Hepatocyte (in vitro differentiated cells): ENCODE results near the gene RBFOX1. TPM values are rescaled to one million over a fixed set of nuclear protein-coding genes. Genes with fewer than 3 reads are reported as not detected.

Experiments
- DNase-seq: peaks from one replicate; pipeline ENCODE4 v3.0.0-alpha.2; 2016; ENCODE audit warnings: low spot score
- H2AFZ ChIP-seq: fragments of 200-600 bp; sonication (generic); 2 replicates; pipeline ENCODE4 v1.6.0; 2016; ENCODE audit warnings: antibody characterized with exemption, mild to moderate bottlenecking
- H3K27ac ChIP-seq: fragments of 200-600 bp; sonication (generic); 2 replicates; pipeline ENCODE4 v1.5.1; 2016; ENCODE audit warnings: mild to moderate bottlenecking
- H3K27me3 ChIP-seq: fragments of 200-600 bp; sonication (generic); 2 replicates; pipeline ENCODE4 v1.6.1; 2016
- H3K36me3 ChIP-seq: fragments of 200-600 bp; sonication (generic); replicated peaks from 2 replicates; pipeline ENCODE4 v1.5.1; 2016; ENCODE audit warnings: low read depth; ENCODE audit not compliant: insufficient read depth
- H3K4me1 ChIP-seq: fragments of 200-600 bp; sonication (generic); 2 replicates; pipeline ENCODE4 v1.5.1; 2016; ENCODE audit warnings: mild to moderate bottlenecking, moderate library complexity; ENCODE audit not compliant: insufficient read depth
- H3K4me2 ChIP-seq: fragments of 200-600 bp; sonication (generic); 2 replicates; pipeline ENCODE4 v1.6.0; 2016
- H3K4me3 ChIP-seq: fragments of 200-600 bp; sonication (generic); 2 replicates; pipeline ENCODE4 v1.5.1; 2016; ENCODE audit warnings: mild to moderate bottlenecking
- H3K79me2 ChIP-seq: fragments of 200-600 bp; sonication (generic); 2 replicates; pipeline ENCODE4 v1.6.0; 2017; ENCODE audit warnings: mild to moderate bottlenecking
- H3K9me2 ChIP-seq: fragments of 200-600 bp; sonication (generic); replicated peaks from 2 replicates; pipeline ENCODE4 v1.6.0; 2017; ENCODE audit warnings: mild to moderate bottlenecking; ENCODE audit not compliant: insufficient read depth
- H3K9me3 ChIP-seq: fragments of 200-600 bp; sonication (generic); 2 replicates; pipeline ENCODE4 v1.5.1; 2016; ENCODE audit warnings: low read depth, mild to moderate bottlenecking
- H4K20me1 ChIP-seq: fragments of 200-600 bp; sonication (generic); 2 replicates; pipeline ENCODE4 v1.6.0; 2016; ENCODE audit warnings: mild to moderate bottlenecking; ENCODE audit not compliant: insufficient read depth, poor library complexity, severe bottlenecking
- EZH2 ChIP-seq: fragments of 200-600 bp; sonication (generic); IDR thresholded peaks from 2 replicates; pipeline ENCODE4 v1.6.1; 2016; ENCODE audit warnings: antibody characterized with exemption, mild to moderate bottlenecking, borderline replicate concordance
- EZH2phosphoT487 ChIP-seq: fragments of 200-600 bp; sonication (generic); IDR thresholded peaks from one replicate; pipeline ENCODE4 v1.6.1; 2018; ENCODE audit warnings: antibody characterized with exemption, mild to moderate bottlenecking, low read depth, moderate library complexity; ENCODE audit not compliant: unreplicated experiment, severe bottlenecking
- WGBS: methylation state at CpG from one replicate; pipeline ENCODE4 v1.1.6; 2016; ENCODE audit warnings: low lambda C conversion rate; ENCODE audit errors: missing lambda C conversion rate; 5-methylcytosine and 5-hydroxymethylcytosine counted together
- polyA plus RNA-seq: library from polyadenylated mRNA; unstranded; fragments of >200 nt; fragmentation: Nextera tagmentation; extraction: Ambion mirVana; gene quantifications from 2 replicates; pipeline ENCODE4 v1.2.1, GENCODE V29; 2016
- total RNA-seq: library from RNA; depleted of rRNA; stranded (reverse); fragments of >200 nt; gene quantifications from 2 replicates; pipeline ENCODE4 v1.2.3, GENCODE V29; 2014
- TF ChIP-seq, protein P1 (sequence below): fragments of 200-600 bp; sonication (generic); IDR thresholded peaks from 2 replicates; pipeline ENCODE4 v1.5.1; 2016; ENCODE audit warnings: antibody characterized with exemption, mild to moderate bottlenecking; ENCODE audit not compliant: poor library complexity

RBFOX1 gene
- total and polyA plus RNA-seq, 2 experiments from 2014 or later = 1.00 to 1.2 TPM

DNA sequence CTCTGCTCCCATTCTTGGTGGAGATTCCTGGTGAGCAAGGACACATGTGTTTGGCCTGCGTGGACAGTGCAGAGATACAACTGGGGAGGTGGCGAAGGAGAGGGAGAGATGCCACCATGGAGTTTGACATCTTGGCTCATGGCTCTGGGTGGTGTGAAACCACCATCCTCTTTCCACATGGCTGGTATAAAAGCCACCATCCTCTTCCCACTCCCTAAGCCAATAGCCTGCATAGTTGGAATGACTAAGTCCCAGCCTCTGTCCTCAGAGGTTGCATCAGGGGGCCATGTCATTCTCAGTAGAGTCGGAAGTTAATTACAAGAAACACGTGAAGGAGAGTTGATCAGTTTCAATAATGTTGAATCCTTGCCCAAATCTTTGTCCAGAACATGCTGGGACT lies 10.0 kb downstream of the RBFOX1 start:
- WGBS = 94% methylated on average over 4 of the region's 4 CpGs
- Histone ChIP-seq H3K4me1 (no peaks in the 10 kb centered on the region), H3K4me3 (no peak overlapping the region), H4K20me1 (no peaks in the 10 kb centered on the region), H3K36me3 (no peaks in the 10 kb centered on the region), H3K27ac (no peak overlapping the region), H3K9me2 (no peaks in the 10 kb centered on the region), H3K27me3 (no peaks in the 10 kb centered on the region), H2AFZ (no peak overlapping the region), H3K4me2 (no peak overlapping the region), H3K79me2 (no peaks in the 10 kb centered on the region), H3K9me3 (no peaks in the 10 kb centered on the region)
- no peak for DNase-seq
- no peak for TF ChIP-seq EZH2phosphoT487
- no peak for TF ChIP-seq EZH2
- TF ChIP-seq, protein P1, sequence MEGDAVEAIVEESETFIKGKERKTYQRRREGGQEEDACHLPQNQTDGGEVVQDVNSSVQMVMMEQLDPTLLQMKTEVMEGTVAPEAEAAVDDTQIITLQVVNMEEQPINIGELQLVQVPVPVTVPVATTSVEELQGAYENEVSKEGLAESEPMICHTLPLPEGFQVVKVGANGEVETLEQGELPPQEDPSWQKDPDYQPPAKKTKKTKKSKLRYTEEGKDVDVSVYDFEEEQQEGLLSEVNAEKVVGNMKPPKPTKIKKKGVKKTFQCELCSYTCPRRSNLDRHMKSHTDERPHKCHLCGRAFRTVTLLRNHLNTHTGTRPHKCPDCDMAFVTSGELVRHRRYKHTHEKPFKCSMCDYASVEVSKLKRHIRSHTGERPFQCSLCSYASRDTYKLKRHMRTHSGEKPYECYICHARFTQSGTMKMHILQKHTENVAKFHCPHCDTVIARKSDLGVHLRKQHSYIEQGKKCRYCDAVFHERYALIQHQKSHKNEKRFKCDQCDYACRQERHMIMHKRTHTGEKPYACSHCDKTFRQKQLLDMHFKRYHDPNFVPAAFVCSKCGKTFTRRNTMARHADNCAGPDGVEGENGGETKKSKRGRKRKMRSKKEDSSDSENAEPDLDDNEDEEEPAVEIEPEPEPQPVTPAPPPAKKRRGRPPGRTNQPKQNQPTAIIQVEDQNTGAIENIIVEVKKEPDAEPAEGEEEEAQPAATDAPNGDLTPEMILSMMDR = no peak

DNA sequence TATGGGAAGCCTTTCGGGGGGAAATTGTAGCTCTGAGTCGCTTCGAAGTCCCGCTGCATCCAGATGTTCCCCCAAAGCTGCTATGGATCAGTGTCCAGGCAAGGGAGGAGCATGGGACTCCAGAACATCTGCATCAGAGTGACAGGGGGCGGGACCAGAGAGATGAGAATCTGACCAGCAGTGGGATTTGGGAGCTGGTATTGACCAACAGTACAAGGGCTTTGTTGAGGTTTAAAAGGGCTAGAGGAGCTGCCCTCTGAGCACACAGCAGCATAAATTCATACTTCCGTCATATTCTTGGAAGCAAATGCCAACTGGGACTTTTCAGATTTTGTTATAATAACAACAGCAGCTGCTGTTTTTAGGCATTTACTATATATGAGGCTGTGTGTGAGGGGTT lies 10.6 kb downstream of the RBFOX1 start:
- WGBS = 85% methylated on average over 6 of the region's 6 CpGs

DNA sequence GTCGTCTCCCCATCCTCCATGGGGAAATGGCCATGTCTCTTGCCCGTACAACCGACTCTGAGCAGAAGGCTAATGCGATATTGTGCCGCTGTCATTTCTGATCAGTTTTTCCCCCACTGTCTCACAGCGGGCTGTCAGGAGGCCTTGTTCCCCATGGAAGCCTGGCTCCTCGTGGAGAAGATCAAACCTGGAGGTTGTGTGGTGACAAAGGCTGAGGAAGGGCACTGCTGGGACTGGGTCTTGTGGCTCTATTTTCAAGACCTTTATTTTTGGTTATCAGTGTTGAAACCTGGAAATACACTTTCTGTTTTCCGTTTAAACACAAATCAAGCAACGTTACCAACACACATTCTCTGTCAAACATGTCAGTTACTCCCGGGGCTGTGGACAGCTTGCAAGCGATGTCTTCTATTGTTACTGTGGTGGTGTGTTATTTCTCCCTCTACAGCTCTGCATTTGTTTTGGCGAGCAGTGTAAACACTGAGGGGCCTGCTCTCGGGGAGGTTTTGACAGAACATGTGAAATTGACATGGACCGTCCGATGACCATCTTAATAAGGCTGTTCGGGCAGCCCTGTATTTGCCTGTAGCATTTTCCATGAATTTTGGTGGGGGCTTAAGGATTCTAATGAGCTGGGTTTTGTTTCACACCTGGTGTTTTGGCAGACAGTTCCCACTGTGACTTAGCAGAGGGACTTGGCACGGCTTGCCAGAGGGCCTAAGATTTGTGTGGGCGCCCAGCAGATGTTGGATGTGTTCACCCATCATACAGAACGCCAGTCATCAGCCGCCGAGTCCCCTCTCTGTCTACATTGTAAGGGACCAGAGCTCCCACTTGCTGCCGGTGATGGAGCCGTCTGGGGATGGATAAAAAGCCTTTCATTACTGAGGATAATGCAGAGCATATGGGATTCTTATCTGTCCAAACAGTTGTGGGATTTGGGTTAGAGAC lies 12.5 kb downstream of the RBFOX1 start:
- Histone ChIP-seq H3K4me2 (no peak overlapping the region), H3K9me3 (no peaks in the 10 kb centered on the region), H3K9me2 (no peaks in the 10 kb centered on the region), H3K4me3 (no peak overlapping the region), H4K20me1 (no peaks in the 10 kb centered on the region), H3K4me1 (no peaks in the 10 kb centered on the region), H3K27ac (no peak overlapping the region), H3K27me3 (no peaks in the 10 kb centered on the region), H3K36me3 (no peaks in the 10 kb centered on the region), H3K79me2 (no peaks in the 10 kb centered on the region), H2AFZ (no peak overlapping the region)
- no peak for DNase-seq
- TF ChIP-seq EZH2phosphoT487 (no peak), EZH2 (no peak)
- TF ChIP-seq, protein P1 = no peak
- 56% methylated on average over 23 of the region's 23 CpGs for WGBS

More for the DNA sequence above, 10.6 kb downstream of the RBFOX1 start:
- H3K4me1 ChIP-seq = no peaks in the 10 kb centered on the region
- H2AFZ ChIP-seq = no peak overlapping the region
- H3K36me3 ChIP-seq = no peaks in the 10 kb centered on the region
- no peaks in the 10 kb centered on the region for H3K9me3 ChIP-seq
- H3K9me2 ChIP-seq = no peaks in the 10 kb centered on the region
- no peak overlapping the region for H3K27ac ChIP-seq
- no peak overlapping the region for H3K4me2 ChIP-seq
- H3K79me2 ChIP-seq = no peaks in the 10 kb centered on the region
- DNase-seq = no peak
- no peaks in the 10 kb centered on the region for H3K27me3 ChIP-seq
- TF ChIP-seq EZH2 = no peak
- TF ChIP-seq EZH2phosphoT487 = no peak
- TF ChIP-seq, protein P1 = no peak
- no peaks in the 10 kb centered on the region for H4K20me1 ChIP-seq
- no peak overlapping the region for H3K4me3 ChIP-seq
